ENCODE results near the gene STAC3.

DNA sequence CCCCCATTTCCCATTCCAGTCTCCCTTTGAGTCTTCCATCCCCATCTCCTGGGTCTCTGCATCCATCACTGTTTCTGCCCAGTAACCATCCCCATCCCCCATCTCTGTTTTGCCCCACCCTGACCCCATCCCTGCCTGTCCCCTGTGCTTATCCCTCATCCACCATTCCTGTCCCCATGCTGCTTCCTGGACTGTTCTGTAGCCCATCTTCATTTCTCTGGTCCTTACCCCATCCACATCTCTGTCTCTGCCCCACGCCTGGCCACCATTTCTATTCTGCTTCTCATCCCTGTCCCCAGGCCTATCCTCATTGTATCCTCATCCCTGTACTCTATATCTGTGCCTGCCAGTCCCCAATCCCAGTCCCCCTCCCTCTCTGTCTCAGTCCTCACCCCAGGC lies 30.2 kb downstream of the STAC3 start:
- TF ChIP-seq CTCF (IDR thresholded peaks at IDR 0.05) (no peak), POLR2A (IDR thresholded peaks at IDR 0.05) (no peak)
